ENCODE measurements around the gene U2AF1L4.

- TF ChIP-seq CTCF (IDR thresholded peaks at IDR 0.05; ENCODE audit: low read depth, low read length, poor library complexity, severe bottlenecking) (no peak), EZH2phosphoT487 (IDR thresholded peaks at IDR 0.05; ENCODE audit: borderline replicate concordance, low read length) (no peak)
Measured at GRCh38 chr19:35787227-35787799, 42.1 kb upstream of the U2AF1L4 start.
